Astrocyte of the cerebellum (primary cell): Measurements from ENCODE around the gene R3HDM2.

ENCODE experiments used
- DNase-seq: peaks from one replicate; pipeline ENCODE4 v3.0.0-alpha.2; 2011; ENCODE audit warnings: low read depth
- H3K4me3 ChIP-seq: 2 replicates; pipeline ENCODE4 v1.5.1; 2011; ENCODE audit warnings: mild to moderate bottlenecking, low read depth, low read length, moderate library complexity
- CTCF ChIP-seq: IDR thresholded peaks from 2 replicates; pipeline ENCODE4 v1.5.1; 2012; ENCODE audit warnings: low read length, low read depth, moderate library complexity, mild to moderate bottlenecking; ENCODE audit errors: missing control alignments
- in situ Hi-C: cut with HindIII; loops from 2 replicates; pipeline ENCODE4 v1.10.0; 2017; ENCODE audit warnings: low sequenced_read_pairs

R3HDM2 gene

DNA sequence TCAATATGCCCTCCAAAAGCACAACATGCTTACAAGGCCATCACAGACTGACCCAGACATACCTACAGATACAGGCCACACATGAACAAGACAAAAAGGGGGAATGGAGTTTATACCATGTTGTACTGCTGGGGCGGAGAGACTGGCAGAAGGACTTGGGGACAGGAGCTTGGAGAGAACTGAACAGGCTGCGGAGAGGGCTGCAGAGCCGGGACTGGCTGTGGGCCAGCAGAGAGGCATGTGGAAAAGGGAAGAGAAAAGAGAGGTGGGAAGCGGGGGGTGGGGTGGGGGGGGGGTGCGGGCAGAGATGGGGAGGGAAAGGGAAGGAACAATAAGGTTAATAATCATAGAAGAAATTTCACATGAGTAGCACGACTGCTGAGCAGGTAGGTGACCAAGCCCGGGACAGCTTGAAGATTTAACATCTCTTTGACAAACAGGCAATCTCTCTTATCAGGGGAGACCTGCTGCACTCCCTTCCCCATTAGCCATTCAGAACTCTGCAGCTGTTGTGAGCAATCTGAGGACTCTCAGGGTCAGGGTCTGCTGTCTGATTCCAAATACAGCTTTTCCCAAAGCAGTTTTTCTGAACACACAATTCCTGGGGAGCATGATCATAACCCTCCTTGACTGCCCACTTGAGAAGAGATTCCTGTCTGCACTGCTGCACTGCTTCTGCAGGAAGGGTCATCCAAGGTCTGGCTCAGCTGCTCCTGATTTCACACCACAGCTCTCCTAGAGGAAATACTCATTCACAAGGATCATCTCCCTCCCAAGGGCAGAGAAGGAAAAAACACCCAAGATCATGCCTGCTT lies 158.3 kb downstream of the R3HDM2 start:
- DNase-seq, result no peak
- no peak overlapping the region for H3K4me3 ChIP-seq
- in situ Hi-C loops, result no loop called here
- no peak for TF ChIP-seq CTCF

GRCh38 chr12:57270966-57271470 lies 159.8 kb downstream of the R3HDM2 start:
- no peak overlapping the region for H3K4me3 ChIP-seq
- no peak for DNase-seq
- TF ChIP-seq CTCF, result peak; percentile 3
- in situ Hi-C loops, result no loop called here

- no peak overlapping the region for H3K4me3 ChIP-seq
- in situ Hi-C loops, result no loop called here
- no peak for TF ChIP-seq CTCF
- DNase-seq, result no peak
These were observed 162.6 kb downstream of the R3HDM2 start for GRCh38 chr12:57268264-57268663.

- no peak overlapping the region for H3K4me3 ChIP-seq
- in situ Hi-C loops, result no loop called here
- no peak for TF ChIP-seq CTCF
- DNase-seq, result no peak
These were observed 164.2 kb downstream of the R3HDM2 start for GRCh38 chr12:57266681-57267080.

DNA sequence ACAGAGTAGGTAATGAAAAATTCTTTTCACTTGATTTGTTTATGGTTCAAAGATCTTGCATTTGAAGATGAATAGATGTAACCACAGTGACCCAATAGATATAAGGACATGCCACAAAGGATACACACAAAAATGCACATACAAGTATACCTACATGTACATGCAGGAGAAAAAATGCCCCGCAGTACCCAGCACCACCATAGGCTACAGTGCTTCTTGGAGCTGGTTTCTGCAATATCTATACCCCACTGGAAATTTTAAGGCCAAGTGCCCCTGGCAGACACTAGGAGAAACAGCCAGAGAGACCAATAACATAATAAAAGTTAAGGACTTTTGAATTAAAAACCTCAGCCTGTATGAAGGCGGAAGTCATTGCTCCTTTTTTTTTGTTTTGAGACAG lies 167.7 kb downstream of the R3HDM2 start:
- in situ Hi-C loops, result no loop called here
- no peak for TF ChIP-seq CTCF
- DNase-seq, result no peak
- no peak overlapping the region for H3K4me3 ChIP-seq

DNA sequence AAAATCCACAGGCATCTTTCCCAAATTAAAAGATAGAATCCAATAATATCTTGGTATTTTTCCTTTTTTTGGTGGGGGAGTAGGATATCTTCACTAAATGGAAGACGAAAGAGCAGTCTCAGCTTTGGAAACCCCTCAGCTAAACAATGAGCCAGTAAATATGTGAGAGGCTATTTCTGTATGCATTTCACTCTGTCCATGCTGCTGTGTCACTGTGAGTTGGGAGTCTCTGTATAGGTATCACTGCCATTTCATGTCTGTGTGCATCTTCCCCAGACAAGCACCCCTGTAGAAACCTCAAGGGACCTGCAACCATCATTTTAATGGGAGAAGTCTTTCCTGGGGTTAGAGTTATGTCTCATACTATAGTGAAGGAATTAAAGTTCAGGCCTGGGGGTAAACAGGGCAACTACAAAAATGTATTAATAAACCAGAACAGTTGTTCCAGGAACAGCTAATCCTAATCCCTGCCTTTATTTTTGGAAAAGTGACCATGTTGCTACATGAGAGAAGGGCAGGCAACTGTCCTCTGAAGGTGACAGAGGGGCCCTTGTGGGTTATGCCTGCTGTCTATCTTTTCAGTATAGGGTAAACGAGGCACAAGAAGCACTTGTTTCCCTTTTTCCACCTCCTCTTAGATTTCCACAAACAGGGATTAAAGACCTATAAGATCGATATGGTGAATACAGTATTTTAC lies 168.6 kb downstream of the R3HDM2 start:
- no peak for DNase-seq
- H3K4me3 ChIP-seq, result no peak overlapping the region
- in situ Hi-C loops, result no loop called here
- TF ChIP-seq CTCF, result no peak
